Activated CD4-positive, alpha-beta T cell treated with anti-CD3 and anti-CD28 coated beads, Interleukin-2, amount 50 U/mL, for 24 hours (primary cell): ENCODE measurements around the gene CSNK1G1.

Experiments
- DNase-seq, 2 donors: peaks; one replicate each; pipeline ENCODE4 v3.0.0-alpha.2; 2020; ENCODE audit warnings: low read depth in 1 of 2, low spot score in 1 of 2

The CSNK1G1 gene

DNA sequence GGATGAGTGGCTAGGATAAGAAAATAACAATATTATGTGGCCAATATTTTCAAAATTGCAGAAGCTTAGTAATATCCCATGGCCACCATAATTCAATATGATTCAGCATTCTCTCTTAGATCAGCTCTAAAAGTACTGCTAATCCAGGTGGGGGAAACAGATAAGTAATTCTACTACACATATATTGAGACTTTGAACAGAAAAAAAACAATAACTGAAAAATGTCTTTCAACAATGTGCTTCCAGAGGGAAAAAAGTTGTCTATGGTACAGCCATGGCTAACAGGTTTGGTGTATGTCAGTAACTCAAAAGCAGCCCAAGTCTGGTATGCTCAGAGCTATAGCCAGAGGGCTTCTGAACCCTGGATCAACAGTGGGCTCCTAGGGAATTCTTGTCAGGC, 150.8 kb downstream of the CSNK1G1 start:
- DNase-seq, result no peak

DNA sequence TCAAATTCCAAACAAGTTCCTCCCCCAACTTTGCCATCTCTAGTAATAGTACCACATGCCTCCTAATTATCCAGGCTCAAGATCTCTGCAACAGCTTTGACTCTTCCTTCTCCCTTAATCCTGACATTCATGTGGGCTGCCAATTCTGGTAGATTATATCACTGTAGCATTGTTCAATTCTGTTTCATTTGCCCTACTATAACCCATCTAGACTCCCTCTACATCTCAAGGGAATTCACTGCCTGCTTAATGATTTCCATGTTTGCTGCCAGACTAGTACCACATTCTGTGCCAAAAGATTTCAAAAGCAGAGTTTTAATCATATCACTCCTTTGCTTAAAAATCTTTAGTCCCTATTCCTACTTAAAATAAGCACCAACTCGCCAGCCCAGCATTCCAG, 158.5 kb downstream of the CSNK1G1 start:
- DNase-seq, result no peak

DNA sequence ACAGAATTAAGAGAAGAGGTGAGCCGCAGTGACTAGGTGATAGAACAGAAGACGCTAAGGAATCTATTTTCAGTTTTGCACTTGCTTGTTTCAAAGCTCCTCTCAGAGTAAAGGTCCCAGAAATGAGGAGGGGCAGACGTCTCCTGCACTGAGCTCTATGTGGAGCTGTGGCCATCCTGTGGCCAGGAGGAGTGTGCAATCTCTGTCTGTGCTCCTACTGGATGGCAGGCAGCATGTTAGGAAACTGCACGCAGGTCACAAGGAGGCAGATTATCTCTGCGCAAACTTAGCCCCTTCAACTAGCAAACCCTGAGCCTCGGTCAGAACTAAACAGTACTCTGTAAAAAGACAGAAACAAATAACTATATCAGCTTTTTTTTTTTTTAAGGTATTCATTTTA, 162.0 kb downstream of the CSNK1G1 start:
- DNase-seq, result no peak

DNA sequence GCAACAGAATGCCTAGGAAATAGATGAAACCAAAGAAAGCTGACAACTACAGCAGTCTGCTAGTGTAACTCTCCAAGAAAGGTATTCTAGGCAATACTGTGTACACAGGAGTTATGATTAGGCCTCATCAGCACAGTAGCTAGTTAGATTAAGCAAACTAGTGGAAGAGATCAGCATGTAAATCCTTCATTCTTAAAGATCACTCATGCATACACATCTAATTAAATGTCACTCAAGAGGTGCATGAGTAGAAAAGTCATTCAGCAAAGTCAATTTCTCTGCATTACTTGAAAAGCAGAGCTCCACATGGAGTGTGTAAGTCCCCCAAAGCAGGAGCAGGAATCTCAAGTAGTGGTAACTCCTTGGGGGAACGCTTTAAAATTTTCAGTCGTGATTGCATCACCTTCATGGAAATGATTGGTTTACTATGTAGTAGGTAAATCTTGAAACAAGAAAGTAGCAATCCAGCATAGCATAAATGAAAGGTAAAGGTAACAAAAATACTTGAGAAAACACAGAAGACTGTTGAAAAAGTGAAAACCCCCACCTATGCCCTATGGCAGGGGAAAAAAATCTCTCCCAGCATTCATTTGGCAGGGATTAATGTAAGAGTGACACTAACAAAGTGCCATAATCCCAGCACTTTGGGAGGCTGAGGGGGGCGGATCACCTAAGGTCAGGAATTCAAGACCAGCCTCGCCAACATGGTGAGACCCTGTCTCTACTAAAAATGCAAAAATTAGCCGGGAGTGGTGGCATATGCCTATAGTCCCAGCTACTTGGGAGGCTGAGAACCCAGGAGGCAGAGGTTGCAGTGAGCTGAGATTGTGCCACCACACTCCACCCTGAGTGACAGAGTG, 163.8 kb downstream of the CSNK1G1 start:
- DNase-seq, result no peak

DNA sequence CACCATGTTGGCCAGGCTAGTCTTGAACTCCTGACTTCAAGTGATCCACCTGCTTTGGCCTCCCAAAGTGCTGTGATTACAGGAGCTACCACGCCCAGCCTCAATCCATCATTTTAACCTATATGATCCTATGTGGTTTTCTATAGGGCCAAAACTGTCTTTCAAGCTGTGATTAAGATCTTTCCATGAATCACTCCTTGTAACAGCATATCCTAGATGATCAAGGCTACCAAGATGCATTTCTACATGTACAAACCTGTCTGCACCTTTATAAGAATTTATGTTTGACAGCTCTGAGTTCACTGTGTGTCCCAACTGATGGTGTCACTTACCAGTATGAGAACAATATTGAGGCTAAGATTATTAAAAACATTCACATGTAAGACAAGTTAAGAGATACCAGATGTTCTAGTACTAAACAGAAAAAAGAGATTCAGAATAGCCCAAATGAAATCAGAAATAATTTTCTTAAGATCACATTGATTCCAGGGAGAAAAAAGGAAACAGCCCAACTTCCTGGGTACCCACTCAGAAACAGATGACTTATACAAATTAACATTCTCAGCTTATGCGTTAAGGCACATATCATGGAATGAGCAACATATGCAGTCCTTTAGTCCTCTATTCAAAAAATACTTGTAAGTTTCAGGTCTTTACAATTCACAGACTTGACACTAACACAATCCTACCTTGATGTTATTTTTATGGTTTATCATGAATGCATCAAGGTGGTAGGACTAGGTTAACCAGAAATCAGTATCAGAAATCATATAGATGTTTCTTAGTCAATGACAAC, 168.4 kb downstream of the CSNK1G1 start:
- DNase-seq, result no peak

DNA sequence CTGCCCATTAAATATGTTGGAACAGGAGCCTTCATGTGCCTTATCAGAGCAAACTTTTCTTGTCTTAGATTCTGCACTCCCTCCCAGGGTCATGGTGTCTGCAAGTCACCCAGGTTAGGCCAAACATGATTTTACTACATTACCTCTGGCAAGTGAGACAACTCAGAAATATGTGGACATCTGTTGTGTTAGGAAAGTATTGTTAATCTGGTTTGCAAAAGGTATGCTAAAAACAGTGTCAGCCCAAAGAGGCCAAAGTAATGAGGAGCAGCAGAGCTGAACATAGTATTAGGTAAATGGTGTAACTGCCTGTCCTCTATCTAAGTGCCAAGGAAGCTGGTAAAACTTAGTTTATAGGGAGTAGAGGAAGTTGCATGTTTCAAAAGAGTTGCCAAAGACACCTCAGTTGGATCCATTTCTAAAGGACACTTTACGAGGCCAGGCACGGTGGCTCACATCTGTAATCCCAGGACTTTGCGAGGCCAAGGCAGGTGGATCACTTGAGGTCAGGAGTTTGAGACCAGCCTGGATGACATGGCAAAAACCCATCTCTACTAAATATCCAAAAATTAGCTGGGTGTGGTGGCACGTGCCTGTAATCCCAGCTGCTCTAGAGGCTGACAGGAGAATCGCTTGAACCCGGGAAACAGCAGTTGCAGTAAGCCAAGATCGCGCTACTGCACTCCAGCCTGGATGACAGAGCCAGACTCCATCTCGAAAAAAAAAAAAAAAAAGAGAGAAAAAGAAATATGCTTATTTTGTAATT, 170.6 kb downstream of the CSNK1G1 start:
- DNase-seq, result no peak

DNA sequence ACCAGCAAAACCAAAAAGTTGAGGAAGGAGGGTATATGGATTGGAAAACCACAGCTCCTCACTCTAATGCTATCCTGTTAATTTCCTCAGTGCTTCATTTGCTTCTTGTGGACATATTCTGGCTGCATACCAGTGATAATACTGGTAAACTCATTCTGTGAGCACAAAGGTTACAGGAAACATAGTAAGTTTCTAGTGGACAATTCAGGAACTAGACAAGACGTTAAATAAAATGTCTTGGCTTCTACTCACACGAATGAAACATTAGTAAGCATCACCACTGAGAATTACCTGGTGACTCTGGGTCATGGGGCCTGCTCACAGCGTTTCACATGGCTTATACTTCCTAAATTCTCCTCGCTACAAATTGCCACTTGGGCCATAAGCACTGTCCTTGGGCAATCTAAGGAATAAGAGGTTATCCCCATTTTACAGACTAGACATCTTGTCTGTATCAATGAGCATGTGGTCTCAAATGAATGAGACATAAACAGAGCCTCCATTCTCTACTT, 173.1 kb downstream of the CSNK1G1 start:
- DNase-seq, result no peak

DNA sequence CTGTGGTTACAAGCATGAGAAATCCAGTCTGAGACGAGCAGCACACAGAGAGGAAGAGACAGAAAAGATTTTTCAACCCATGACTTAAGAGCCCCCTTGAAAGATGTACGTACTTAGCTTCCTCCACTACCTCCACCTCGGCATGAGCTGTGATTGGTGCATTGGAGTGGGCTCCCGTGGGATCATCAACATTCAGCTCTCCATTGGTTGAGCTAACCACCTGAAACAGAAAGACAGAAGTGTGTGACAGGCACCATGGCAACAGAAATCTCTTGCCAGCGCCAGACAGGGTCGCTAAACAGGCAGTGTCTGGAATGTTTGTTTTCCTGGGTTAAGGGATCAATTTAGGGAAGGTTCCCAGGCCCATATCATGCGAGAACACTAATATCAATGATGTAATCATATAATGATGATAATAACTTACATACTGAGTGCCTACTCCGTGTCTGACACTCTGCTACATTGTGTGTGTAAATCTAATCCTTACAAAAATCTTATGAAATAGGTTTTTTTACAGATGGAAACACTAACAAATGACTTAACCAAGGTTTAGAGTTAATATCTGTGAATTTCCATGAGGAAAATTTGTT, 175.6 kb downstream of the CSNK1G1 start:
- no peak for DNase-seq

DNA sequence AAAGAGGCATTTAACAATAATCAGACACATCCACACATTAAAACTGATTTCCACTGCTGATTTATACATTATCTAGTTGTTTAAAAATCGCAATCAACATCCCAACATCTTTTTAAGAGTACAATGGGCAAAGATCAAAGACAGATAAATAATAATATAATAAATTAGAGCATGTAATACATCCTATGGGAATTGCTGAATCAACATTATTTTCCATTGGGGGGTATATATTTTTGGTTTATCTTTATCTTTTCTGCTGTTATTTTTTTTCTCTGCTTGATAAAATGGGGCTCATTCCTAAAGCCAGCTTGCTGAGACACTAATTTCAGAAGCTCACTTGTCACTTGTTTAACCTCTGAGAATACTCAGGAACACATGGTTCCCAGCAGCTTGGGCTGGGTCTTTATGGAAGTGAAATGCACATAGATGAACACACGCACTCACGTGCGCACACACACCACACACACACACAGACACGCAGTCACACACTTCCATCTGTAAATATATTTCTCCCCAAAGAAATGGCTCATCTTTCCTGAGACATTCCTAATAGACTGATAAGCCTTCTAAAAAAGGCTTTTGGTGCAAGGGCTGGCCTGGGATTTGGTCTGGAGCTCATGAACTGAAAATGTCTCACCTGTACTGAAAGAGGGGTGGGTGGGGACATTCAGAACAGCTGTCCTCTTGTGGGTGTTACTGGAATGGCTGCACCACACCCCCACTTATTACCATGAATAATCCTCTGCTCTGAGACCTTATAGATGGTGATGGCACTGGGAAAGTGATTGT, 189.7 kb downstream of the CSNK1G1 start:
- DNase-seq, result no peak

DNA sequence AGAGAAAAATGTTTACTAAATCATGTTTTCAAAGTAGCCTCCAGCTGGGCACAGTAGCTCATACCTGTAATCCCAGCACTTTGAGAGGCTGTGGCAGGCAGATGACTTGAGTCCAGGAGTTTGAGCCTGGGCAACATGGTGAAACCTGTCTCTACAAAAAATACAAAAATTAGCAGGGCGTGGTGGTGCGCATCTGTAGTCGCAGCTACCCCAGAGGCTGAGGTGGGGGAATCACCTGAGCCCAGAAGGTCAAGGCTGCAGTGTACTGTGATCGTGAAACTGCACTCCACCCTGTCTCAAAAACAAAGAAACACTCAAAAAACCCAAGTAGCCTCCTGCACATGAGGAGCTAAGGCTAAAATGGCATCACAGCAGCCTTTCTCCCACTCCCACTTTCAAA, 191.5 kb downstream of the CSNK1G1 start:
- DNase-seq, result no peak

DNA sequence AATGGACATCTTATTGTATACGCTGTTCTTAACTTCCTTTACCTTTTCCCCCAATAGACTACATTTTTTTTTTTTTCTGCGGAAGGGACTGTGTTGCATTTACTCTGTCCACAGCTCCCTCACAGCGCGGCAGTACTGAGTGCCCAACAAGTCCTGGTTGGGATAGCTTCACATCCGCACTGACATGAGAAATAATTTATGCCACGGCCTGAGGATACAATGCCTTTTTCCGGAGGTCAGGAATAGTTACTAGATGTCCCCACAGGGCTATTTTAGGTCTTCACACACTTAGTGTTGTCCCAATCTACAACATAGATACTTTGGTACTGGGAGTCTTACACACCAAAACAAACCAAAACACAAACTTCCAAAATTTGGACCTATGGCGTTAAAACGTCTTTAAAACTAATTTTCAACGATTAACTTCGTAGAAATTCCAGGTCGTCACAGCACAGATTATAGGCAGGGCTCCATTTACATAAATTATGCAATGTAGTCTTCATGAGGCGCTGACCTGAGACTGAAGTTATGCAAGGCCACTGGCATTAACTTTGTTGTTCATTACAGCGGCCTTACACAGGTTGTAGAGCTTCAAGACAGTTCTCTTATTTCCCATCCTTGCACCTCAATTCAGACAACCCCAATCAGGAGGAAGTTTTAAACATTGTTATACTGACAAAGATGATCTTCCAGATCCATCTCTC, 192.2 kb downstream of the CSNK1G1 start:
- no peak for DNase-seq

DNA sequence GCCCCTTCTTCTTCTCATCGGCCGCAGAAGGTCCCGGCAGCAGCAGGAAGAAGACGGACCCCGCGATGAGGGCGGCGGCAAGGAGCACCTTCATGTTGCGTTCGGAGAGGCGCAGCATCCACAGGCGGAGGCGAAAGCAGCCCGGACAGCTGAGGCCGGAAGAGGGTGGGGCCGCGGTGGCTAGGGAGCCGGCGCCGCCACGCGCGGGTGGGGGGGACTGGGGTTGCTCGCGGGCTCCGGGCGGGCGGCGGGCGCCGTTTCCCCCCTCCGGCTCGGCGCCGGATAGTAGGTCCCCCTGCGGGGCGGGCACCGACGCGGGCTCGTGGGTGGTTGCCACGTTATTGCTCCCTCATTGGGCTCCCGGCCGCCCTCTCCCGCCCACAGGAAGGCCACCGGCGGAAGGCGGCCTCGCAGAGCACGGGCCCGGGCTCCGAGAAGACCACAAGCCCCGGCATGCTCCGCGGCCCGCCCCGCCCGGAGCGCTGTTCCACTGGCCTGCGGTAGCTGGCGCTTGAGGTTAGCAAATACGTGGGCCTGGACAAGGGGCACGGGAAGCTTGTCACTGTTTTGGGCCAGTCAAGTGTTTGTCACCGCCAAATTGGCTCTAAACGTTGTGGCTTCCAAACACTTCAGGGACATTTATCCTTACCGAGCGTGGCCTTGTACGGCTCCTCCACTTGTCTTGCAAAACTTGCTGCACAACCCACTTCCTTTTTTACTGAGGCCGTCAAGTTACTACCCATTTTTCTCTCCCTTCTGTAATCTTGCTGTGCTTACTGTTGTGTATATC, 192.9 kb downstream of the CSNK1G1 start, which contains the start of gene PPIB:
TSS of gene PPIB (minus strand) at position 154 of the 790 bp plus-strand sequence. CDS start at position 118, 36 bp downstream.
- peak; percentile 93 to 95 for DNase-seq

DNA sequence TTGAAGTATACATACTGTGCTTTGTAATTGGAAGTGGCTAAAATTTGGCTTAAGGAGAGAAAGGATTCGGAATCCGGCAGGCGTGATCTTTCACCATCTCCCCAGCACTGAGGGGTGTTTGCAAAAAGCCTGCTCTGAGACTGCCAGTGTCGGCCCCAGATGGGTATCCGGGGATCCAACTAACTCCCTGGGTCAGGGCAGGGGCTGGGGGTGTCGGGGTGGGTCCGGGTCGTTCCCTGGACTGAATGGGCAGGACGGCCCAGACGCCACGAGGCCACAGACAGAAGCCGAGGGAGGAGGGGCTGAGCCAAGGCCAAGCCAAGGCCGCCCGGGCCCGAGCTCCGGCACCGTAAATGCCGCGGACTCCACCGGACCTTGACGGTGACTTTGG, 193.5 kb downstream of the CSNK1G1 start:
- no peak for DNase-seq

DNA sequence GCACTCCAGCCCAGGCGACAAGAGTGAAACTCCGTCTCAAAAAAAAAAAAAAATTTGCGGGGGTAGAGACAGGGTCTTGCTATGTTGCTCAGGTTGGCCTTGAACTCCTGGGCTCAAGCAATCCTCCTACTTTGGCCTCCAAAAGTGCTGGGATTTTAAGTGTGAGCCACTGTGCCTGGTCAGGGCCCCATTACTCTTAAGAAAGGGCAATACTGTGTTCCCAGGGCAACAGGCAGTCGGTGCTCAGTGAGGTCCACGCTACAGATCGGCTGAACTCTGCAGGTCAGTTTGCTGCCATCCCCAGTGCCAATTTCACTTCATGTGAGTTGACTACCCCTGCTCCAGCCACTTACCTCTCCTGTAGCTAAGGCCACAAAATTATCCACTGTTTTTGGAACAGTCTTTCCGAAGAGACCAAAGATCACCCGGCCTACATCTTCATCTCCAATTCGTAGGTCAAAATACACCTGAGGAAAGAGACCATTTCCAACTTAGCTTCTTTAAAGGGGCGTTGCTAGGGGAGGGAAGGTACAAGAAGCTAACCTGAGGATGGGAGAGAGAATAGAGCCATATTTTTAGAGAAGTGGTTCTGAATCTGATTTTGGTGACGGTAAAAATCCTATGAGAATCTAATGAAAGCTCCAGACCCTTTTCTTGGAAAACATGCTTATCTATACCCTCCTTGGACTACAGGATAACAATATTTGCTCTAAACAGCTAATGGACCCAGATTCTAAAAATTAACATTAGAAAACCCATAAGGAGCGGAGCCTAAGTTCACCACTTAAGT, 194.1 kb downstream of the CSNK1G1 start:
- no peak for DNase-seq

DNA sequence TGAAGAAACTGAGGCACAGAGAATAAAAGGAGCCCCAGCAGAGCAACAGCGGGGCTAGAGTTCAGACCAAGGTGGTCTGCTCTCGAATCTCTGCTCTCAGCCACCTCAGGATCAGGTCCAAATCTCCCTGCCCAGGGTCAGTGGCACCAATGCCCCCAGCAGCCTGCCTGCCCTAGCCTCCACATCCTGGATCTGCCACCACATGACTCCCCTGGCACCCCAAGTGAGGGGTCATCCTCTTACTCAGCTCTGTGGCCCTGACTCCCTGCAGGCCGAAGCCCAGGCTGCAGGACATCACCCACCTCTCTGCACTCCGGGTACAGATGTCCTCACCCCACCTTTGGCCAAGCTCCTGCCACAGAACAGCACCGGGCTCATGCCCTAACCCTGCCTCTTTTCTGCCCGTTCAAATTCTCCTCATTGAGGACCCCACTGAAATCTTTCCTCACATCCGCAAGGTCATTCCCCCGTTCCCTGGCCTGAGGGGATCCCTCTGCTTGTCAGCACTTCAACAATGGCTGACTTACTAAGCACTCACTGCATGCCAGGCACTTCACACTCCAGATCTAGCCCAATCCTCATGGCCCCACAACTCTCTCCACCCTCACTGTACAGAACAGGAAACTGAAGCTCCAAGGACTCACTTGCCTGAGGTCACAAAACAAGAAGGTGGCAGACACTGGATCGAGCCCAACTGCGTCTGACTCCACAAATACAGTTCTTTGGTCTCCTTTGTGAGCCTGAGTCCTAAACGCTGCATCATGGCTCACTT, 197.4 kb downstream of the CSNK1G1 start:
- DNase-seq, result no peak

DNA sequence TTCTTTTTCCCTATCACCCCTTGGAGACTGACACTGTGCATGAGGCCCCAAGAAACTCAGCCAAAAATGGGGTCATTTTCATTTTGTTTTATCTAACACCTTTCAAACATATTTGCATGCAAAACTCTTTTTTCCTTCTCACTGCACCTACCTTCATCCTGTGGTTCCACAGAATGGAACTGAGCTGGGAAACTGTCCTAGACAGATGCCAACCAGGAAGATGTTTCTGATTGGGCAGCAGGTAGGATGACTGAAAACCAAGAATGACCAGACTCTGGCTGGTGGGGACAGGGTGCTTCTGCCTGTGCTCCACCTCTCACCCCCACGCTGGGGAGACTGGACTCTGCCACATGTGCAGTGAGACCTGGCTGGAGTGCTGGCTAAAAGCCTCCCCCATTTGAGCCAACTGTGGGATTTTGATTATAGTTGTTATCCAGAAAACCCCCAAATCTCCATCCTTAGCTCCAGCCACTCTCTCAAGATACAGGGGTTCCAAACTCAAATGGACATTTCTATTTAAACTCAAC, 198.3 kb downstream of the CSNK1G1 start:
- DNase-seq, result no peak
